ENCODE measurements around the gene RPL12. TPM values are rescaled to one million over a fixed set of nuclear protein-coding genes. Genes with fewer than 3 reads are reported as not detected.

Gene RPL12
- total RNA-seq, 1 donor from 2014 or later = 3,182 TPM

GRCh38 chr9:127421057-127421456 is 30.1 kb downstream of the RPL12 start:
- DNase-seq (ENCODE audit: low read depth) = no peak
- TF ChIP-seq CTCF (conservative IDR thresholded peaks at IDR 0.05; ENCODE audit: low read depth, low read length) = no peak
- no peak overlapping the region for H3K4me3 ChIP-seq (ENCODE audit: low read depth, low read length)

GRCh38 chr9:127419348-127419747 is 31.9 kb downstream of the RPL12 start:
- H3K4me3 ChIP-seq (ENCODE audit: low read depth, low read length) = no peak overlapping the region
- DNase-seq (ENCODE audit: low read depth) = no peak

GRCh38 chr9:127418037-127418471 is 33.2 kb downstream of the RPL12 start:
- TF ChIP-seq CTCF (conservative IDR thresholded peaks at IDR 0.05; ENCODE audit: low read depth, low read length) = peak; percentile 38
- DNase-seq (ENCODE audit: low read depth) = no peak
- H3K4me3 ChIP-seq (ENCODE audit: low read depth, low read length) = no peak overlapping the region

More at GRCh38 chr9:127419348-127419747, 31.9 kb downstream of the RPL12 start:
- no peak for TF ChIP-seq CTCF (conservative IDR thresholded peaks at IDR 0.05; ENCODE audit: low read depth, low read length)

- TF ChIP-seq CTCF (conservative IDR thresholded peaks at IDR 0.05; ENCODE audit: low read depth, low read length) = no peak
- H3K4me3 ChIP-seq (ENCODE audit: low read depth, low read length) = no peak overlapping the region
- DNase-seq (ENCODE audit: low read depth) = no peak
These were observed 33.8 kb downstream of the RPL12 start for GRCh38 chr9:127417131-127418036.

- no peak for DNase-seq (ENCODE audit: low read depth)
- H3K4me3 ChIP-seq (ENCODE audit: low read depth, low read length) = no peak overlapping the region
- TF ChIP-seq CTCF (conservative IDR thresholded peaks at IDR 0.05; ENCODE audit: low read depth, low read length) = no peak
These were observed 35.5 kb downstream of the RPL12 start for GRCh38 chr9:127415657-127416056.

GRCh38 chr9:127415141-127415540 is 36.1 kb downstream of the RPL12 start:
- TF ChIP-seq CTCF (conservative IDR thresholded peaks at IDR 0.05; ENCODE audit: low read depth, low read length) = no peak
- DNase-seq (ENCODE audit: low read depth) = no peak
- no peak overlapping the region for H3K4me3 ChIP-seq (ENCODE audit: low read depth, low read length)

GRCh38 chr9:127411122-127411521 is 40.1 kb downstream of the RPL12 start:
- no peak for DNase-seq (ENCODE audit: low read depth)
- no peak overlapping the region for H3K4me3 ChIP-seq (ENCODE audit: low read depth, low read length)
- TF ChIP-seq CTCF (conservative IDR thresholded peaks at IDR 0.05; ENCODE audit: low read depth, low read length) = no peak
